ENCODE data around the gene TAF8.

Gene TAF8

DNA sequence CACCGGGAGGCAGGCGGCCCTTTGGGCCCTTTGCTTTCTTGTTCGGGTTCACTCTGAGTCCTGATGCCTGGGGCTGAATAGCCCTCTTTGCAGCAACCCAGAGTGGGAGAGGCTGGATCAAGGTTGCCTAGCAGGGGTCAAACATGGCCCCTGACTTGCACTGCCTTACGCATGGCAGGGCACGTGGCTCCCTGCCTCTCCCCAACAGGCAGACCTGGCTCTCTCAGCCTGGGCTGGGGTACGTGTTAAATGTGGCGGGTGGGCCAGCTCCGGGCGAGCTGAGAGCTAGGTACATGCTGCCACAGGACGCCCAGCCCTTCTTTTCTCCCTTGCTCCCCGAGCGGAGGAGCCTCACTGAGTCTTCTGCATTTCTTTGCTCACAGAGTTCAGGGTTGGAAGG is 84.8 kb downstream of the TAF8 start:
- peaks cover 0 to 8% (median 0%) of the 10 kb centered on the region in 5 donors for H3K27me3 ChIP-seq (ENCODE audit: control insufficient read depth in 5 of 5, insufficient read depth in 4 of 5, low read length in 5 of 5)
- no peak overlapping the region for H3K27ac ChIP-seq (ENCODE audit: low read depth, low read length)
- no peaks in the 10 kb centered on the region for H3K9me3 ChIP-seq (ENCODE audit: control insufficient read depth in 5 of 5, low read length in 5 of 5)
- no peaks in the 10 kb centered on the region for H3K36me3 ChIP-seq (ENCODE audit: control insufficient read depth in 5 of 5, insufficient read depth in 5 of 5, low read length in 5 of 5)
- H3K9ac ChIP-seq (ENCODE audit: low read length in 5 of 5): no peak overlapping the region
- peaks cover 0 to 4% (median 0%) of the 10 kb centered on the region in 5 donors for H3K4me1 ChIP-seq (ENCODE audit: control insufficient read depth in 5 of 5, insufficient read depth in 5 of 5, low read length in 5 of 5)
- no peak overlapping the region for H3K4me3 ChIP-seq (ENCODE audit: low read depth in 1 of 5, low read length in 5 of 5)

DNA sequence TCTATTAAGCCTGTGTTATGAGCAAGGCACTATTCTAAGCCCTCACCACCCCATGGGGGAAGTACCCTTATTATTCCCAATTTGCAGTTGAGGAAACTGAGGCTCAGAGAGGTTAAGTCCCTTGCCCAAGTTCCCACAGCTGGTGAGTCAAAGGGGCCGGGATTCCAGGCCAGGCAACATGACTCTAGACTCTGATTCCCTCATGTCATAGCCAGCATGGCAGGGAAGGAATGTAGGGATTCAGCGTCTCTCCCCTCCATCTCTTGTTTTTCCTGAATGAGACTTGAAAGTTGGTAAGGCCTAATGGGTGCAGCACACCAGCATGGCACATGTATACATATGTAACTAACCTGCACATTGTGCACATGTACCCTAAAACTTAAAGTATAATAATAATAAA is 85.4 kb downstream of the TAF8 start:
- peaks cover 0 to 5% (median 0%) of the 10 kb centered on the region in 5 donors for H3K4me1 ChIP-seq (ENCODE audit: control insufficient read depth in 5 of 5, insufficient read depth in 5 of 5, low read length in 5 of 5)
- no peak overlapping the region for H3K4me3 ChIP-seq (ENCODE audit: low read depth in 1 of 5, low read length in 5 of 5)
- H3K9ac ChIP-seq (ENCODE audit: low read length in 5 of 5): no peak overlapping the region
- no peaks in the 10 kb centered on the region for H3K9me3 ChIP-seq (ENCODE audit: control insufficient read depth in 5 of 5, low read length in 5 of 5)
- H3K27me3 ChIP-seq (ENCODE audit: control insufficient read depth in 5 of 5, insufficient read depth in 4 of 5, low read length in 5 of 5): peaks cover 0 to 8% (median 0%) of the 10 kb centered on the region in 5 donors
- no peak overlapping the region for H3K27ac ChIP-seq (ENCODE audit: low read depth, low read length)
- H3K36me3 ChIP-seq (ENCODE audit: control insufficient read depth in 5 of 5, insufficient read depth in 5 of 5, low read length in 5 of 5): no peaks in the 10 kb centered on the region

DNA sequence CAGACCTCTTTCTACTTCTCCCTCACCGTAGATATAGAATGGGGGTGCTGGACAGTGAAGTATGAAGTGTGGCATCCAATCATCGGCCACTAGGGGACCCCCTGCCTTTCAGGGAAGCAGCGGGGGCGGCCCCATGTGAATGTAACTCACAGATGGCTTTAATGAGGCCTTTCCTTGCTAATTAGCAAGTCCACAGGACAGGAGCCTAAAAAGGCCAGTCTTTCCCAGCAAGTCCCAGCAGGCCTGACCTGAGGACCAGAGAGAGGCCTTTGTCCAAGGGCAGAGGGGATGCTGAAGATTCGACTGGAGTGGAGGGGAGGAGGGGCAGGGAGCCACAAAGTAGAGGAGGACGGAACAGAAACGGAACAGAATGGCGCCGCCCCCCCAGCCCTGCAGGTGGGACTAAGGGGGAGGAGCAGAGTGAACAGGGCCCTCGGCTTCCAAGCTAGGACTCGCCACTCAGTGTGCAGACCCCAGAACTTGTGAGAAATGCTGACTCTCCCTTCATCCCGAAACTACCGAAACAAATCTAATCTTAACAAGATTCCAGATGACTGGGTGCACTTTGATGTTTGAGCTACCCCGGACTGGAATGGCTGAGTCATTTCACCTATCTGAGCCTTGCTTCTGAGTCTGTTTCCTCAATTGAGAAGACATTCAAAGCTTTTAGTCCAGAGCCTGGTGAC is 86.3 kb downstream of the TAF8 start:
- Histone ChIP-seq H3K27me3 (ENCODE audit: control insufficient read depth in 5 of 5, insufficient read depth in 4 of 5, low read length in 5 of 5) (peaks cover 0 to 6% (median 2%) of the 10 kb centered on the region in 5 donors), H3K4me3 (ENCODE audit: low read depth in 1 of 5, low read length in 5 of 5) (no peak overlapping the region), H3K27ac (ENCODE audit: low read depth, low read length) (no peak overlapping the region), H3K9ac (ENCODE audit: low read length in 5 of 5) (no peak overlapping the region), H3K36me3 (ENCODE audit: control insufficient read depth in 5 of 5, insufficient read depth in 5 of 5, low read length in 5 of 5) (no peaks in the 10 kb centered on the region), H3K9me3 (ENCODE audit: control insufficient read depth in 5 of 5, low read length in 5 of 5) (no peaks in the 10 kb centered on the region), H3K4me1 (ENCODE audit: control insufficient read depth in 5 of 5, insufficient read depth in 5 of 5, low read length in 5 of 5) (peaks cover 0 to 13% (median 7%) of the 10 kb centered on the region in 5 donors)
